HEK293 (cell line): ENCODE results near the gene CREB5.

Source experiments
- CTCF ChIA-PET: fragments of 350-600 bp; formaldehyde crosslinking; extraction: SDS; loops from one replicate; lab custom pipeline; 2021; ENCODE audit warnings: antibody characterized with exemption; lab: Yijun Ruan, JAX
- POLR2A ChIA-PET: fragments of 300-600 bp; formaldehyde crosslinking; extraction: SDS; loops from one replicate; lab custom pipeline; 2020; ENCODE audit warnings: antibody characterized with exemption, inconsistent platforms; lab: Yijun Ruan, JAX
- H3K27ac ChIP-seq: fragments of 200-500 bp; sonication (Bioruptor generic); 2 replicates; pipeline ENCODE4 v1.5.1; 2014; ENCODE audit warnings: low read depth, low read length, control low read depth, inconsistent platforms; ENCODE audit errors: extremely low read depth
- H3K36me3 ChIP-seq, 2 experiments: fragments of 200-500 bp in 1 of 2; sonication (Bioruptor generic) in 1 of 2; 1 replicate in 1 of 2; 2 replicates in 1 of 2; pipeline ENCODE4 v1.5.1; 2014 to 2017; ENCODE audit warnings: inconsistent platforms in 2 of 2, low read length in 2 of 2; ENCODE audit not compliant: control insufficient read depth in 2 of 2, insufficient read depth in 1 of 2
- H3K4me1 ChIP-seq: fragments of 200-500 bp; sonication (Bioruptor generic); 2 replicates; pipeline ENCODE4 v1.5.1; 2014; ENCODE audit warnings: mild to moderate bottlenecking, low read length, inconsistent platforms; ENCODE audit not compliant: control insufficient read depth, insufficient read depth
- H3K4me3 ChIP-seq: 2 replicates; pipeline ENCODE4 v1.5.1; 2011; ENCODE audit warnings: low read depth, mild to moderate bottlenecking, control low read depth, low read length, moderate library complexity
- H3K9me3 ChIP-seq: fragments of 200-500 bp; sonication (Bioruptor generic); 2 replicates; pipeline ENCODE4 v1.5.1; 2014; ENCODE audit warnings: low read depth, low read length, inconsistent platforms; ENCODE audit not compliant: control insufficient read depth, insufficient read depth
- KLF1 ChIP-seq: fragments of 450-650 bp; formaldehyde crosslinking; IDR thresholded peaks from 2 replicates; pipeline ENCODE4 v1.5.1; 2016; ENCODE audit warnings: missing biosample characterization, missing genetic modification characterization
- PRDM6 ChIP-seq: fragments of 450-650 bp; formaldehyde crosslinking; IDR thresholded peaks from 2 replicates; pipeline ENCODE4 v1.5.1; 2017; ENCODE audit warnings: missing biosample characterization, missing genetic modification characterization
- REST ChIP-seq: fragments of 450-650 bp; formaldehyde crosslinking; IDR thresholded peaks from 2 replicates; pipeline ENCODE4 v1.5.1; 2016; ENCODE audit warnings: missing biosample characterization, missing genetic modification characterization
- ZBTB1 ChIP-seq: fragments of 450-650 bp; formaldehyde crosslinking; IDR thresholded peaks from 2 replicates; pipeline ENCODE4 v1.5.1; 2016; ENCODE audit warnings: missing biosample characterization, missing genetic modification characterization
- ZBTB17 ChIP-seq: fragments of 450-650 bp; formaldehyde crosslinking; IDR thresholded peaks from 2 replicates; pipeline ENCODE4 v1.5.1; 2016; ENCODE audit warnings: missing biosample characterization, missing genetic modification characterization
- ZBTB26 ChIP-seq: fragments of 450-650 bp; formaldehyde crosslinking; optimal IDR thresholded peaks from 2 replicates; pipeline ENCODE3; 2016; ENCODE audit warnings: missing biosample characterization, mild to moderate bottlenecking, missing genetic modification characterization
- ZNF114 ChIP-seq: fragments of 450-650 bp; formaldehyde crosslinking; IDR thresholded peaks from 2 replicates; pipeline ENCODE4 v1.5.0; 2017; ENCODE audit warnings: missing biosample characterization, missing genetic modification characterization
- ZNF239 ChIP-seq: fragments of 450-650 bp; formaldehyde crosslinking; IDR thresholded peaks from 2 replicates; pipeline ENCODE4 v1.5.1; 2016; ENCODE audit warnings: missing biosample characterization, missing genetic modification characterization
- ZNF529 ChIP-seq: fragments of 450-650 bp; formaldehyde crosslinking; IDR thresholded peaks from 2 replicates; pipeline ENCODE4 v1.5.1; 2017; ENCODE audit warnings: missing genetic modification characterization, missing biosample characterization; ENCODE audit not compliant: insufficient replicate concordance
- ZNF548 ChIP-seq: fragments of 450-650 bp; formaldehyde crosslinking; IDR thresholded peaks from 2 replicates; pipeline ENCODE4 v1.5.1; 2016; ENCODE audit warnings: missing biosample characterization, missing genetic modification characterization
- ZNF585B ChIP-seq: fragments of 450-650 bp; formaldehyde crosslinking; IDR thresholded peaks from 2 replicates; pipeline ENCODE4 v1.5.1; 2016; ENCODE audit warnings: missing biosample characterization, missing genetic modification characterization
- ZNF629 ChIP-seq: fragments of 450-650 bp; formaldehyde crosslinking; IDR thresholded peaks from 2 replicates; pipeline ENCODE4 v1.5.1; 2017; ENCODE audit warnings: missing biosample characterization, missing genetic modification characterization
- ZNF645 ChIP-seq: fragments of 450-650 bp; formaldehyde crosslinking; IDR thresholded peaks from 2 replicates; pipeline ENCODE4; 2016; ENCODE audit warnings: missing biosample characterization, missing genetic modification characterization
- ZNF654 ChIP-seq: fragments of 450-650 bp; formaldehyde crosslinking; IDR thresholded peaks from 2 replicates; pipeline ENCODE4 v1.5.1; 2016; ENCODE audit warnings: low read depth, missing biosample characterization, missing genetic modification characterization
- ZNF670 ChIP-seq: fragments of 450-650 bp; formaldehyde crosslinking; IDR thresholded peaks from 2 replicates; pipeline ENCODE4 v1.5.1; 2016; ENCODE audit warnings: missing biosample characterization, missing genetic modification characterization, low read depth
- ZNF701 ChIP-seq: fragments of 450-650 bp; formaldehyde crosslinking; IDR thresholded peaks from 2 replicates; pipeline ENCODE4 v1.5.1; 2016; ENCODE audit warnings: missing biosample characterization, missing genetic modification characterization
- ZSCAN16 ChIP-seq: fragments of 450-650 bp; formaldehyde crosslinking; IDR thresholded peaks from 2 replicates; pipeline ENCODE4 v1.5.1; 2016; ENCODE audit warnings: missing biosample characterization, missing genetic modification characterization

CREB5 gene

GRCh38 chr7:28376634-28377033 lies 35.7 kb upstream of the CREB5 start (continued):
- TF ChIP-seq PRDM6 (tag by site-specific recombination), result no peak
- TF ChIP-seq KLF1 (tag by site-specific recombination), result no peak
- TF ChIP-seq ZBTB26, result no peak
- no peak for TF ChIP-seq ZNF529 (tag by site-specific recombination)
- no peak for TF ChIP-seq ZNF239 (tag by site-specific recombination)
- no peak for TF ChIP-seq ZNF645 (tag by site-specific recombination)
- no peak for TF ChIP-seq ZNF585B (tag by site-specific recombination)
- no peak for TF ChIP-seq ZNF548 (tag by site-specific recombination)
- no peak for TF ChIP-seq ZNF654
- TF ChIP-seq REST (tag by site-specific recombination), result no peak
- no peak for TF ChIP-seq ZNF629 (tag by site-specific recombination)

GRCh38 chr7:28378574-28379149 lies 33.7 kb upstream of the CREB5 start:
- TF ChIP-seq ZNF701 (no peak), ZSCAN16 (tag by site-specific recombination) (no peak), ZNF114 (no peak), ZNF670 (no peak), ZBTB17 (tag by site-specific recombination) (no peak)

GRCh38 chr7:28381466-28381865 lies 30.9 kb upstream of the CREB5 start:
- ChIA-PET POLR2A (no interaction called here), CTCF (interaction anchor here (0.6 to 4.5 kb wide), 3 partner anchors 7 to 340 kb away, joined by 3 to 16 read pairs (median 6); no protein-coding TSS in a partner anchor)
- Histone ChIP-seq H3K27ac (no peak overlapping the region), H3K36me3 (no peaks in the 10 kb centered on the region), H3K9me3 (no peaks in the 10 kb centered on the region), H3K4me3 (no peak overlapping the region), H3K4me1 (no peaks in the 10 kb centered on the region)
- no peak for TF ChIP-seq ZBTB1 (tag by site-specific recombination)
- 0 out of 2 replicates have a peak, but pooled peaks have one; percentile 9 for TF ChIP-seq PRDM6 (tag by site-specific recombination)

More at GRCh38 chr7:28378574-28379149, 33.7 kb upstream of the CREB5 start:
- H3K9me3 ChIP-seq, result no peaks in the 10 kb centered on the region
- no peak overlapping the region for H3K4me3 ChIP-seq
- CTCF ChIA-PET, result interaction anchor here (1.8 to 4.5 kb wide), 2 partner anchors 10 to 15 kb away, joined by 4 to 16 read pairs; no protein-coding TSS in a partner anchor
- no peaks in the 10 kb centered on the region for H3K4me1 ChIP-seq
- no peaks in the 10 kb centered on the region for H3K36me3 ChIP-seq
- H3K27ac ChIP-seq, result no peak overlapping the region
- POLR2A ChIA-PET, result no interaction called here
